D721Med (cell line): Measurements from ENCODE around the gene SIN3A.
"Not testable (repeated sequence)": the region's sequence is repeated elsewhere in the genome, so short reads cannot be mapped to it uniquely, and the experiment has no call there.

Source experiments
- DNase-seq: peaks from one replicate; pipeline ENCODE4 v3.0.0; 2011; ENCODE audit warnings: low spot score; ENCODE audit not compliant: insufficient read length
- FAIRE-seq: peaks from 2 replicates; lab custom pipeline; 2011; peaks lifted over from hg19 to GRCh38; lab: Jason Lieb, UNC
- CTCF ChIP-seq: IDR thresholded peaks from 2 replicates; pipeline ENCODE4 v1.5.1; 2012; ENCODE audit warnings: mild to moderate bottlenecking, control low read depth; ENCODE audit not compliant: insufficient read depth; ENCODE audit errors: missing control alignments

The SIN3A gene

GRCh38 chr15:75446151-75446550, 5.3 kb downstream of the SIN3A start:
- FAIRE-seq: no peak
- no peak for TF ChIP-seq CTCF
- DNase-seq: no peak

- not testable (repeated sequence) for FAIRE-seq, DNase-seq
These were observed 6.2 kb downstream of the SIN3A start for GRCh38 chr15:75445324-75445723.

DNA sequence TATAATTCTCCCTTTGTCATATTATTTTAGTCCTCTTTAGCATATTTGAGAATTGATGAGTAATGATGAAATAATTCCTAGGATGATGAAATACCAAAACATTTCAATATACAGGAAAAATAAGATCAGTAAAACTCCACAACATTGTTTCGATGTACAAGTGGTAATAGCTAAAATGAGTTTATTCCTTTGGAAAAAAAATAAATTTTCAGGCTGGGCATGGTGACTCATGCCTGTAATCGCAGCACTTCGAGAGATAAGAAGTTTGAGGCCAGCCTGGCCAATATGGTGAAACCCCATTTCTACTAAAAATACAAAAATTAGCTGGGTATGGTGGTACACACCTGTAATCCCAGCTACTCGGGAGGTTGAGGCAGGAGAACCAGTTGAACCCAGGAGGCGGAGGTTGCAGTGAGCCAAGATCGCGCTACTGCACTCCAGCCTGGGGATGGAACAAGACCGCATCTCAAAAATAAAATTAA, 7.5 kb downstream of the SIN3A start:
- DNase-seq, FAIRE-seq: not testable (repeated sequence)

- no peak for TF ChIP-seq CTCF
- FAIRE-seq (no peak), DNase-seq (no peak)
These were observed 13.8 kb downstream of the SIN3A start for GRCh38 chr15:75437721-75438120.

DNA sequence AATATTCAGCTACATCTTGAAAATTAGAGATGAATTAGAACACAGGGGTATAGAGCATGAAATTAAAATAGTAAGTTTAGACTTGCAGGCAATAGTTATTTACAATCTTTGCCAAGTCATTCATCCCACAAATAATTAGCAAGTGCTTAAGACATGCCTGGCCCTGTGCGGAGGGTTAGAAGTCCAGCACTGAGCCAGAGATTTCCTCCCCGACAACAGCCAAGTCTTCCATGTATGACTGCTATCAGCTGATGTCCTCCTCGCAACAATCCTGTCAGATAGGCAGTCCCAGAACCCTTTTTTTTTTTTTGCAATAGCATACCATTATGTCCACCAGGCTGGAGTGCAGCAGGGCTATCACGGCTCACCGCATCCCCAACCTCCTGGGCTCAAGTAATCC, 14.6 kb downstream of the SIN3A start:
- DNase-seq: no peak
- no peak for FAIRE-seq
- no peak for TF ChIP-seq CTCF

GRCh38 chr15:75431682-75432081, 19.8 kb downstream of the SIN3A start:
- no peak for TF ChIP-seq CTCF
- DNase-seq (no peak), FAIRE-seq (no peak)

DNA sequence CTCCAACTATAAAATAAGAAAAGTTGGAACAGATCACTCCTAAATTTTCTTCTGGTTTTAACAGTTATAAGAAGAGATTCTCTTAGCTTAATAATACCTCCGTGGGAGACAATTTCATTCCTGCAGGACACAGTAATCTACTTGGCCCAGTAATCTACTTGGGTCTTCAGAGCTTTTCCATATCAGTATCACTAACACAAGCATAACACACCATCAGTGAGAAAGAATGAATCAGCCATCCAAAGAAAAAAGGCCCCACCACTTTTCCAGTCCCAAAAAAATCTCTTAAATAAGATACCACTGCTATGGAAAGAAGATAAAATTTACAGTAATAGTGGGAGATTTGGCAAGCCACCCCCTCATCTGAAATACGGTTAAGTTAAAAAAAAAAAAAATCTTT, 20.2 kb downstream of the SIN3A start:
- DNase-seq (no peak), FAIRE-seq (no peak)
- TF ChIP-seq CTCF: no peak

- DNase-seq: no peak
- no peak for FAIRE-seq
- TF ChIP-seq CTCF: no peak
These were observed 21.2 kb downstream of the SIN3A start for GRCh38 chr15:75430259-75430658.
